Lower leg skin (tissue), 4 donors: ENCODE results near the gene TBC1D13. TPM values are rescaled to one million over a fixed set of nuclear protein-coding genes. Genes with fewer than 3 reads are reported as not detected.

Experiments
- DNase-seq, 2 donors: peaks; one replicate each; pipeline ENCODE4 v3.0.0-alpha.2; 2019; ENCODE audit warnings: low spot score in 2 of 2
- H3K4me3 ChIP-seq: fragments of 200-600 bp; sonication (generic); 2 replicates; pipeline ENCODE4 v1.5.1; 2017; ENCODE audit warnings: mild to moderate bottlenecking, low read depth; ENCODE audit not compliant: poor library complexity, severe bottlenecking
- POLR2A ChIP-seq, 2 donors: fragments of 450-650 bp; IDR thresholded peaks; one replicate each; pipeline ENCODE4 v1.6.1; 2016 to 2017; ENCODE audit warnings: antibody characterized with exemption in 2 of 2, mild to moderate bottlenecking in 1 of 2, moderate library complexity in 1 of 2
- WGBS, 2 donors: methylation state at CpG; one replicate each; pipeline ENCODE4 v1.1.5; 2018; 5-methylcytosine and 5-hydroxymethylcytosine counted together
- intact Hi-C: fragments of 100-400 bp; cut with DNase I; formaldehyde crosslinking; loops from one replicate; pipeline ENCODE4 v1.15.0; 2023; ENCODE audit warnings: low total_unique reads
- total RNA-seq, 4 donors: library from RNA; depleted of rRNA; stranded (reverse); fragments of >200 nt; gene quantifications; one replicate each; pipeline ENCODE4 v1.1.0, GENCODE V29; 2016
- TF ChIP-seq, protein P1 (sequence below), 3 donors: fragments of 450-650 bp; IDR thresholded peaks; one replicate each; pipeline ENCODE4 v1.5.1; 2016; ENCODE audit warnings: antibody characterized with exemption in 3 of 3, mild to moderate bottlenecking in 3 of 3, moderate library complexity in 2 of 3

The TBC1D13 gene
- total RNA-seq, 4 donors from 2014 or later = 5.0 to 14.8 (median 12.8) TPM

DNA sequence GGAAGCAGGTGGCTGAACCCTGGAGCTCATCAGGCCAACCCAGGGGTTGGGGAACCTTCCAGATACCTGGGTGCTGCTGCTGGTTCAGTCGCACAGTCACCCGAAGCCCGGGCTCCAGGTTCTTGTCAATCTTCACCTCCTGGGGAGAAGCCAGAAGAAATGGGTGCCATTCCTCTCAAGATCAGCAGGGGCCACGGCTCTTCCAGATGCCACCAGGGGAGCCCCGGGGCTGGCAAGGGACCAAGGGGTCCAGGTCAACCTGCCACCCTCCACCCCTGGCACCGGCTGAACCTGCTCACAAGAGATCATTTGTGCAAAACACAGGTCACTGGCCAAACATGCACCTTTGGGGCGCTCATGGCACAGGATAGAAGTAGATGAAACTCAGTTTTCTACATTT, 37.9 kb downstream of the TBC1D13 start:
- H3K4me3 ChIP-seq = no peak overlapping the region
- WGBS, 2 donors = 81 to 84% methylated on average over 7 of the region's 7 CpGs
- intact Hi-C loops = no loop called here
- TF ChIP-seq POLR2A (IDR thresholded peaks at IDR 0.05) = no peak
- TF ChIP-seq, protein P1, sequence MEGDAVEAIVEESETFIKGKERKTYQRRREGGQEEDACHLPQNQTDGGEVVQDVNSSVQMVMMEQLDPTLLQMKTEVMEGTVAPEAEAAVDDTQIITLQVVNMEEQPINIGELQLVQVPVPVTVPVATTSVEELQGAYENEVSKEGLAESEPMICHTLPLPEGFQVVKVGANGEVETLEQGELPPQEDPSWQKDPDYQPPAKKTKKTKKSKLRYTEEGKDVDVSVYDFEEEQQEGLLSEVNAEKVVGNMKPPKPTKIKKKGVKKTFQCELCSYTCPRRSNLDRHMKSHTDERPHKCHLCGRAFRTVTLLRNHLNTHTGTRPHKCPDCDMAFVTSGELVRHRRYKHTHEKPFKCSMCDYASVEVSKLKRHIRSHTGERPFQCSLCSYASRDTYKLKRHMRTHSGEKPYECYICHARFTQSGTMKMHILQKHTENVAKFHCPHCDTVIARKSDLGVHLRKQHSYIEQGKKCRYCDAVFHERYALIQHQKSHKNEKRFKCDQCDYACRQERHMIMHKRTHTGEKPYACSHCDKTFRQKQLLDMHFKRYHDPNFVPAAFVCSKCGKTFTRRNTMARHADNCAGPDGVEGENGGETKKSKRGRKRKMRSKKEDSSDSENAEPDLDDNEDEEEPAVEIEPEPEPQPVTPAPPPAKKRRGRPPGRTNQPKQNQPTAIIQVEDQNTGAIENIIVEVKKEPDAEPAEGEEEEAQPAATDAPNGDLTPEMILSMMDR (IDR thresholded peaks at IDR 0.05) = no peak
- DNase-seq = no peak

GRCh38 chr9:128825923-128826700, 39.1 kb downstream of the TBC1D13 start:
- intact Hi-C loops = no loop called here
- H3K4me3 ChIP-seq = no peak overlapping the region
- WGBS, 2 donors = 92 to 96% methylated on average over 18 to 22 of the region's 22 CpGs

DNA sequence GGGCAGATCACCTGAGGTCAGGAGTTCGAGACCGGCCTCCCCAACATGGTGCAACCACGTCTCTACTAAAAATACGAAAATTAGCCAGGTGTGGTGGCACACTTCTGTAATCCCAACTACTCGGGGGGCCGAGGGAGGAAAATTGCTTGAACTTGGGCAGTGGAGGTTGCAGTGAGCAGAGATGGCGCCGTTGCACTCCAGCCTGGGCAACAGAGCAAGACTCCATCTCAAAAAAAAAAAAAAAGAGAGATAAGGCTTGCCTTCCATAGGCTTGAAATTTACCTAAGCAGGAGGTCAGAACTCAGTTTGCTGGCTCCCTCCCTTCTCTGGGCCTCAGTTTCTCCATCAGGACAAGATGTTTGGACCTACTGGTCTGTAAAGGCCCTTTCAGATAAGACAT, 41.2 kb downstream of the TBC1D13 start:
- 91 to 92% methylated on average over 8 of the region's 8 CpGs for WGBS, 2 donors
- H3K4me3 ChIP-seq = no peak overlapping the region
- no peak for DNase-seq
- TF ChIP-seq POLR2A (IDR thresholded peaks at IDR 0.05) = no peak
- TF ChIP-seq, protein P1 (IDR thresholded peaks at IDR 0.05) = no peak
- intact Hi-C loops = no loop called here

More at GRCh38 chr9:128825923-128826700, 39.1 kb downstream of the TBC1D13 start:
- TF ChIP-seq POLR2A (IDR thresholded peaks at IDR 0.05) = no peak
- DNase-seq = no peak

GRCh38 chr9:128828719-128829452, 41.8 kb downstream of the TBC1D13 start:
- WGBS, 2 donors = 30 to 36% methylated on average over 16 to 18 of the region's 18 CpGs
- DNase-seq = no peak
- peak overlapping the region; percentile 64 for H3K4me3 ChIP-seq
- TF ChIP-seq, protein P1 (IDR thresholded peaks at IDR 0.05) = no peak
- no peak for TF ChIP-seq POLR2A (IDR thresholded peaks at IDR 0.05)
- intact Hi-C loops = no loop called here

DNA sequence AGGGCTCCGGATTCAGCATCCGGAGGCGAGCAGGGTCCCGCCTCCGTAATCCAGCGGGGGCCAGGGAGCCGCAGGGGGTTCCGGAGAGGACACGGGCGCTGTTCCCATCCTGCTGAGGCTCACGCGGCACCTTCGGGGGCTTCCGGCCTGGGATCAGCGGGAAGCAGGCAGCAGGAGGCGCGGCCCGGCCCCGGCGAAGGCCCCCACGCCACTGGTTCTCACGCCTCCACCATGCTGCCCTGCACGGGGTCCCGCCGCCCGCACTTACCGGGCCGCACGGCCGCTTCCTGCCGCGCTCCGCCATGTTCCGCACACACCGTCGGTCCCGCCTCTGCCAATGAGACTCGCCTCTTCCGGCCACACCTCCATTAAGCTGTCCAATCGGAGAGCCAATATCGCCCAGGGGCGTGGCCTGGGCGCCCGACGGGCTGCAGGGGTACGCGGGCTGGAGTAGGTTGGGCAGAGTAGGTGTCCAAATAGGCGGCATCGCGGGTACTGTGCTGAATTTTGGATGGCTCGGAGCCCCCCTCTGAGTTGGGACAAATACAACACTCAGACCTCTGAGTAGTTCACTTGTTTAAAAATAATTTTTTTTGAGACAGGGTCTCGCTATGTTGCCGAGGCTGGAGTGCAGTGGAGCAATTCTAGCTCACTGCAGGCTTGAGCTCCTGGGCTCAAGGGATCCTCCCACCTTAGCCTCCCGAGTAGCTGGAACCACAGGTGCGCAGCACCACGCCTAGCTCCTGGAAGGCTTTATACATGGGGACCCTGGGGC, 42.6 kb downstream of the TBC1D13 start, which contains the start of gene SPOUT1:
Gene SPOUT1 (minus strand): TSS at position 318 of the 775 bp plus-strand sequence. CDS start 14 bp downstream, at position 304.
- peak within 1 kb of the TSS; percentile 64 for H3K4me3 ChIP-seq
- WGBS, 2 donors = 0 to 1% methylated on average over 20 to 49 of the region's 56 CpGs
- intact Hi-C loops = no loop called here
- peak; percentile 92 to 98 for DNase-seq
- no peak for TF ChIP-seq POLR2A (IDR thresholded peaks at IDR 0.05)
- TF ChIP-seq, protein P1 (IDR thresholded peaks at IDR 0.05) = no peak
